GM12878 (cell line): ENCODE results near the gene FBXW9. TPM values are rescaled to one million over a fixed set of nuclear protein-coding genes. Genes with fewer than 3 reads are reported as not detected.

Experiments used
- ATF2 ChIP-seq: IDR thresholded peaks from 2 replicates; pipeline ENCODE4 v1.6.1; 2012; ENCODE audit warnings: low read length, inconsistent platforms
- BCL11A ChIP-seq: IDR thresholded peaks from 2 replicates; pipeline ENCODE4 v1.6.1; 2011; ENCODE audit warnings: low read depth, low read length
- BCLAF1 ChIP-seq: fragments of 450-650 bp; IDR thresholded peaks from 2 replicates; pipeline ENCODE4 v1.6.1; 2017; ENCODE audit warnings: antibody characterized with exemption, mild to moderate bottlenecking, moderate library complexity
- ESRRA ChIP-seq: IDR thresholded peaks from 2 replicates; pipeline ENCODE4 v1.6.1; 2012; ENCODE audit warnings: mild to moderate bottlenecking, low read length, improper control_type of control experiment
- EZH2 ChIP-seq: IDR thresholded peaks from 2 replicates; pipeline ENCODE4 v1.6.1; 2012; ENCODE audit warnings: low read depth, mild to moderate bottlenecking, control low read depth, inconsistent platforms, low read length, borderline replicate concordance; ENCODE audit not compliant: control insufficient read depth
- IKZF2 ChIP-seq, 2 experiments: fragments of 450-650 bp; IDR thresholded peaks; 2 replicates each; pipeline ENCODE4 v1.6.1; 2017; ENCODE audit warnings: mild to moderate bottlenecking in 2 of 2, moderate library complexity in 2 of 2
- NFYB ChIP-seq: IDR thresholded peaks from 2 replicates; pipeline ENCODE4 v1.6.1; 2011; ENCODE audit warnings: low read depth, mild to moderate bottlenecking, low read length, improper control_type of control experiment, moderate library complexity; ENCODE audit not compliant: insufficient read depth
- NR2C1 ChIP-seq: fragments of 450-650 bp; IDR thresholded peaks from 2 replicates; pipeline ENCODE4 v1.6.1; 2017; ENCODE audit warnings: antibody characterized with exemption, mild to moderate bottlenecking, moderate library complexity
- POLR2A ChIP-seq: IDR thresholded peaks from 2 replicates; pipeline ENCODE4 v1.6.1; 2011; ENCODE audit warnings: low read depth, mild to moderate bottlenecking, low read length
- RCOR1 ChIP-seq: conservative IDR thresholded peaks from 2 replicates; pipeline ENCODE4 v1.6.1; 2012; ENCODE audit warnings: low read depth, low read length, improper control_type of control experiment
- REST ChIP-seq: IDR thresholded peaks from 2 replicates; pipeline ENCODE4 v1.6.1; 2012; ENCODE audit warnings: mild to moderate bottlenecking, low read depth, low read length
- RUNX3 ChIP-seq: IDR thresholded peaks from 2 replicates; pipeline ENCODE4 v1.6.1; 2012; ENCODE audit warnings: low read length, inconsistent platforms
- SMAD1 ChIP-seq: fragments of 450-650 bp; IDR thresholded peaks from 2 replicates; pipeline ENCODE4 v1.6.1; 2018; ENCODE audit warnings: mild to moderate bottlenecking, low read depth; ENCODE audit not compliant: partially characterized antibody
- TAF1 ChIP-seq: IDR thresholded peaks from 2 replicates; pipeline ENCODE4 v1.6.1; 2011; ENCODE audit warnings: mild to moderate bottlenecking, low read depth, low read length, borderline replicate concordance
- polyA plus RNA-seq, 11 experiments: library from polyadenylated mRNA; depleted of rRNA in 4 of 11; unstranded in 6 of 11; stranded (reverse) in 5 of 11; fragments of >200 nt; fragmentation: Nextera tagmentation in 4 of 11; fragmentation: Illumina TruSeq in 1 of 11; extraction: Ambion mirVana in 4 of 11; extraction: Trizol in 1 of 11; gene quantifications; 1 replicate in 1 of 11; 2 replicates in 10 of 11; pipeline versions ENCODE4 v1.2.1 to v1.2.3, GENCODE V29; 2011 to 2016; ENCODE audit warnings: inconsistent platforms in 2 of 11, missing spikeins in 2 of 11, low read depth in 1 of 11
- total RNA-seq, 4 experiments: library from RNA; depleted of rRNA in 3 of 4; stranded (reverse); fragments of >200 nt in 3 of 4; fragmentation: Illumina TruSeq in 1 of 4; extraction: Trizol in 1 of 4; gene quantifications; 2 replicates each; pipeline versions ENCODE4 v1.2.1 to v1.2.3, GENCODE V29; 2013 to 2021

The FBXW9 gene
- total and polyA plus RNA-seq, 10 of the 15 experiments (the other 5 are each of a cell fraction or from before 2014, with no cell fraction given): 0.21 to 14.8 (median 7.3) TPM

- TF ChIP-seq ATF2 (no peak), BCL11A (no peak), ESRRA (no peak), POLR2A (no peak), EZH2 (no peak), TAF1 (no peak), SMAD1 (no peak), RCOR1 (no peak), NFYB (peak; percentile 66), RUNX3 (no peak), BCLAF1 (no peak), NR2C1 (no peak), IKZF2 (IDR thresholded peaks at IDR 0.05) (no peak), REST (no peak)
These were observed 6.6 kb upstream of the FBXW9 start (continued) for GRCh38 chr19:12703046-12703445.
